ENCODE measurements around the gene CACNA2D4.

CACNA2D4 gene

DNA sequence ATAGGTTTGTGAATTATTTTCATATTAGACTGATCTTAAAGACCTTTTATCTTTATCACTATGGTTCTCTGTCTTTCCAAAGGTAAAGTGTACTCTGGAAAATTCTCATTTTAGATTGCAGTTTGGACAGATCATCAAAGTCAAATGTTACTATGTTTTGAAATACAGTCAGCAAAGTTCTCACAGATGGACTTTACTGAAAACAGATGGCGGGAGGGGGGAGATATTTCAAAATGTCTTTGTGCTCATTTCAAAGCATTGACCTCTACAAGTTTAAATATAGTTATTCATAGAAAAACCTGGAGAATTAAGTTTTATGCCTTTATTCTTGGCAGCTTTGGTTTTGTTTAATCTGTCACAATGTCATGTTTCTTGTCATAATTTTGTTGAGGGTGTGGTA lies 149.8 kb downstream of the CACNA2D4 start:
- no peak for DNase-seq

DNA sequence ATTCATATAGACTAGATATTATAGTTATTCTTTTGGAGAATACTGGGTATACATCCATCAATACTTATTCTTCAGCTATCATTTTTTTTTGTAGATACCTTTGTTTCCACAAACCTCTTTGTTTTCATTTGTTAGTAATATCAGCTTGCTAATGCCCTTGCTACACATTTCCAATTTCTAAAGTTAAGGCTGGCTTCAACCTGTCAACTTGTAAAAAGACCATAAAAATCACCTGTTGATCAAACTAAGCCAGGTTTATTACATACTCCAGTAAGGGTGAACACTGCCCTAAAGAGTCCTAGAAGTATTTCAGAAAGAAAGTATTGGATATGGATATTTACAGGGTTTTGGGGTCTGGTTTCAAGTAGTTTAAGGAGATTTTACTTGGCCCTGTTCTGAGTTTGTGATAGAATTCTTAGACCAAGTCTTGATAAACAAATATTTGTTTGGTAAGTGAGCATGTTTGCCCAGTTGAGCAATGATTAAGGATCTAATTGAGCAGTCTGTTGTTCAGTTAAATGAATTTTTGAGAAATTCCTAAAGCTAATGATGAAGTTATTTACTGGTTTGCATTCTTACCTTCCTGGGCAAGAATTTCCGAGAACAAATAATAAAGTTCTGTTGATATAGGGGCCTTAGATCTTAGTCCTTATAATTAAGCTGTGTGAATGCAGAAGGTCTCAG lies 150.9 kb downstream of the CACNA2D4 start:
- no peak for DNase-seq

DNA sequence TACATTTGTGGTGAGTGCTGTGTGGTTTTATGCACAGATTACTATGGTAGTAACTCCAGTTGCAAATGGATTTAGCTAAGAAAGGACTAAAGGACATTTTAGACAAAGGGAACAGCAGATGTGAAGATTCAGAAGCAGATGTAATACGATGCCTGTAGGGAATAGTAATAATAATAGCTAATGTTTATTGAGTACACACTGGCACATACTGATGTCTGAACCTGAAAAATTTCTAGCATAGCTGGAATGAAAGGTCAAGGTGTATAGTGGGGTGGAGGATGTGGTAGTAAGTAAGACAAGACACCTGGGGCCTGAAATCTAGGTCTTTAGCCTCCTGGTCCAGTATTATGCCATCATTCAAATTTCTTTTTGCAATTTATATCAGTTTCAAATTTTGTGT lies 152.3 kb downstream of the CACNA2D4 start:
- no peak for DNase-seq

DNA sequence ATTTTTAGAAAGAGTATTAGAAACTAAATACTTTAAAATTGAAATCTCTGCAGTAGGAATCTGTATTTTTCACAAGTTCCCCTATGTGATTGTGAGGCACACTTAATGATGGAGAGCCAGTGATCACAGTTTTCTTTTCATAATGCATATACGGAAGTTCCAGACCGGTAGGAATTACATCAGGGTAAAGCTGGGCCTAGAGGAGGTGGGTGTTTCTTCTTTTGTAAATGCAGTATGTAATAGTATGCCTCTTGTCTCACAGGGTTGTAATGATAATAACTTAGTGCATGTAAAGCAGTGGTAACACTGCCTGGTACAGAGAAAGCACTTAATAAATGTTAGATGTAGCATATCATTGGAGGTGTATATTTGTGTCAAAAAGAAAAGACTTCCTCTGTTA lies 155.3 kb downstream of the CACNA2D4 start:
- DNase-seq: no peak

DNA sequence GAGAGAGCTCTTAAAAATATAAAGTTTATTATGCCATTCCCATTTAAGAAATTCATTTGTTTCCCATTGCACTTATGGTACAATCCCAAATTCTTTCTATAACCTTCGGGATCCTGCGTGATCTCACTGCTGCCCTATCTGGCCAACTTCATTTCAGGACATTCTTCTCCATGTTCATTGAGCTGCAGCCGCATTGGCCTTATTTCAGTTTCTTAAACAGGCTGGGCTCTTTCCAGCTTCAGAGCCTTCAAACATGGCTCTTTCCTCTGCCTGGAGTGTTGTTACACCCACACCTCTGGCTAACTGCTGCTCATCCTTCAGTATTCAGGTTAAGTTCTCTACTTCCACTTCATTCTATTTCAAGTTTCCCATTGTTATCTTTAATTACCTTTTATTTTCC lies 156.6 kb downstream of the CACNA2D4 start:
- no peak for DNase-seq

DNA sequence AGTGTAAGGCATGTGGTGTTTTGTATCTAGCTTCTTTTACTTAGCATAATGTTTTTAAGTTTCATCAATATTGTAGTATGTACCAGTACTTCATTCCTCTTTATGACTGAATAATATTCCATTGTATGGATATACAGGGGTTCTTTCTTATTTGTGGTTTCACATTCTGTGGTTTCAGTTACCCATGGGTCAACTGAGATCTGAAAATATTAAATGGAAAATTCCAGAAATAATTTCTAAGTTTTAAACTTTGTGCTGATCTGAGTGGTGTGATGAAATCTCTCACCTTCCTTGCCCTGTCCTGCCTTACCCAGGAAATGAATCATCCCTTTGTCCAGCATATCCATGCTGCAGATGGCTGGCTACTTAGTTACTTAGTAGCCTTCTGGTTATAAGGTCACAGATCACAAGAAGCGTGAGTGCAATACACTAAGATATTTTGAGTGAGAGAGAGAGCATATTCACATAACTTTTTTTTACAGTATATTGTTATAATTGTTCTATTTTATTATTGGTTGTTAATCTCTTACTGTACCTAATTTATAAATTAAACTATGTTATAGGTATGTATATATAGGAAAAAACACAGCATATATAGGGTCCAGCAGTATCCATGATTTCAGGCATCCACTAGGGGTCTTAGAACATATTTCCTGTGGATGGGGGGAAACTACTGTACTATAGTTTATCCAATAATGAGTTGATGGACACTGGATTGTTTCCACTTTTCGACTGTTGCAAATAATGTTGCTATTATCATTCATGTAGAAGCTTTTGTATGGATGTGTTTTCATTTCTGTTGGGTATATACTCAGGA lies 157.7 kb downstream of the CACNA2D4 start:
- DNase-seq: no peak

DNA sequence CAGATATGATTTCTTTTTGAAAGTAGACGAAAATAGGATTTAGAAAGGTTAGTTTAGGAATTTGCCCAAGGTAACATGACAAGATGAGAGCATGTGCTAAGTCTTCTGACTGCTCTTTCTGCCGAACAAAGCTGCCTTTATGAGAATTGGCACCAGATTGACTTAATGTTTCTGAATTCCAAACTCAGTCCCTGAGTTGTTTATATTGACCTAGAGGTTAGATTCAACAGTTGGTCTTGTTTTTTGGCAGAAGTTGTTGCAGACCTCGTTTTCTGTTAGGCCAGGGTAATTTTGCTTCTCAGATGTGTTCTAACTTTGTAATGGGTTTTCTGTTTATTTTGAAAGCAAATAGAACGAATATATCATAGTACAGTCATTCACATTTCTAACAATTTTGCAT lies 159.6 kb downstream of the CACNA2D4 start:
- DNase-seq: no peak

DNA sequence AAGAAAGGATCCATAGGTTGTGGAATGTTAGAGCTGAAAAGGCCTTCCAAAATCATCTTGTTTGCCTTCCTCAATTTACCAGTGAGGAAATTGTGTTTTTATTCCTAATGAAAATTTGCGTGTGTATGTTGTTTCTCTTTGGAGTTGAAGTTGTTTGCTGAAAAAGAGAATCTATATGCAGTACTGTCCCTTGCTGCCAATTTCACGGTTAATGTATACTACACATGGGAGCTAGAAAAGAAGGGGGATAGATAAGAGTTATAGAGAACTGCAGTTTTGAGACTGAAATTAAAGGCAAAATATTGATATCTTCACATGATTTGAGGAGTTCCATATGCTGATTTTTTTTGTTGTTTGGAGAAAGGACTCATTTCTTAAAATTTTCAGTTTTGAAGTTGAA lies 160.1 kb downstream of the CACNA2D4 start:
- no peak for DNase-seq

DNA sequence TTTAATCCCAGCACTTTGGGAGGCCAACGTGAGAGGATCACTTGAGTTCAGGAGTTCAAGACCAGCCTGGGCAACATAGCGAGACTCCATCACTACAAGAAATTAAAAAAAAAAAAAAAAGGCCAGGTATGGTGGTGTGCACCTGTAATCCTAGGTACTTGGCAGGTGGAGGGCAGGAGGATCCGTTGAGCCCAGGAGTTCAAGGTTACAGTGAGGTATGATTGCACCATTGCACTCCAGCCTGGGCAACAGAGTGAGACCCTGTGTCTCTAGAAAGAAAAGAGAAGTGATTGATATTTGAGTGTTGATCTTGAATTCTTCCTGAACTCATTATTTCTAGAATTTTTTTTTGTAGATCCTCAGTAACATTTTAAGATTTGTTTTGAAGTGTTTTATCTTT lies 168.2 kb downstream of the CACNA2D4 start:
- DNase-seq: no peak

DNA sequence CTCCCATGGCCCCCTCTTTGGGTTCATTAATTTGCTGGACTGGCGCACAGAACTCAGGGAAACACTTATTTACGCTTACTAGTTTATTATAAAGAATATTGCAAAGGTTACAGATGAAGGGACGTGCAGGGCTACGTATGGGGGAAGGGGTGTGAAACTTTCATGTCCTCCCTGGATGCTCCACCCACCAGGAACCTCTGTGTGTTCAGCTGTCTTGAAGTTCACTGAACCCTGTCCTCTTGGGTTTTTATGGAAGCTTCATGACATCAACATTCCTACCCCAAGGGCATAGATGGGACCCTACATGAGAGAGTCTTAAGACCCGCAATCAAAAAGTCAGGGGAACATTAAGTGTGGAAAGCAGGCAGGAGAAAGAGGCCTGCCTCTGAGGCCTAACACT lies 169.4 kb downstream of the CACNA2D4 start:
- DNase-seq: no peak

DNA sequence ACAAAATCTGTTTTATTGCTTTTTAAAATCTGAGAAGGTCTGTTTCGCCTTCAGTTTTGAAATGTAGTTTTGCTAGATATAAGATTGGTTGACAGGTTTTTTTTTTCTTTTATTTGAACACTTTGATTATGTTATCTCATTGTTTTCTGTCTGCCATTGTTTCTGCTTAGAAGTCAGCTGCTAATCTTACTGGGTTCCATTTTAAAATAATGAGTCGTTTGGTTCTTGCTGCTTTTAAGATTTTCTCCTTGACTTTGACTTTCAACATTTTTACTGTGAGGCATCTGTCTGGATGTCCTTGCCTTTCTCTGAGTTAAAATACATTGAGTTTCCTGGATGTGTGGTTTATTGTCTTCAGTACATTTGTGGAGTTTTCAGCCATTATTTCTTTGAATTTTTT lies 170.8 kb downstream of the CACNA2D4 start:
- DNase-seq: no peak

DNA sequence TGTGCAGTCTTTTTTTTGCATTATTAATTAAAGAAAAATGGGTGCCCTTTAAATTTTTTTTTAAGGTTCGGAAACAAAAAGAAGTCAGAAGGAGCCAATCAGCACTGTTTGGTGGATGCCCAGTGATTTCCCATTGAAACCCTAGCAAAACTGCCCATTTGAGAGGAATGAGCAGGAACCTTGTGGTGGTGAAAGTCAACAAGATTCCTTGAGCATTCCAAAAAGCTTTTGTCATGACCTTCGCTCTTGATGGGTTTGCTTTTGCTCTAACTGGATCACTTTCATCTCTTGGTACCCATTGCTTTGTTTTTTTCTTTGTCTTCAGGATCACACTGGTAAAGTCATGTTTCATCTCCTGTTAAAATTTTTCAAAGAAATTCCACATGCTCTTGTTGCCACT lies 173.5 kb downstream of the CACNA2D4 start:
- no peak for DNase-seq

Measured in CD4-positive, alpha-beta T cell treated with Interleukin-15 for 1 hour (primary cell).